ENCODE measurements around the gene SPOCK1. TPM values are rescaled to one million over a fixed set of nuclear protein-coding genes. Genes with fewer than 3 reads are reported as not detected.

Gene SPOCK1
- total RNA-seq, 1 donor from 2014 or later: not detected

- Mint-ChIP-seq H3K27ac (no peak overlapping the region), H3K4me3 (no peak overlapping the region), H3K9me3 (no peaks in the 10 kb centered on the region), H3K27me3 (no peaks in the 10 kb centered on the region), H3K36me3 (ENCODE audit: low read depth) (no peaks in the 10 kb centered on the region), H3K4me1 (no peaks in the 10 kb centered on the region)
- intact Hi-C loops (cut with micrococcal nuclease): loop anchor here (1.0 kb wide), 1 partner anchor 154 kb away; the partner anchor contains the start of gene SPOCK1
- DNase-seq: peak; percentile 72
Measured at GRCh38 chr5:137344723-137345322, 154.3 kb downstream of the SPOCK1 start.

- intact Hi-C loops (cut with micrococcal nuclease): loop anchor here (1.0 kb wide), 1 partner anchor 155 kb away; the partner anchor contains the start of gene SPOCK1
- no peak overlapping the region for H3K27ac Mint-ChIP-seq
Measured at GRCh38 chr5:137344021-137344420, 155.1 kb downstream of the SPOCK1 start.

DNA sequence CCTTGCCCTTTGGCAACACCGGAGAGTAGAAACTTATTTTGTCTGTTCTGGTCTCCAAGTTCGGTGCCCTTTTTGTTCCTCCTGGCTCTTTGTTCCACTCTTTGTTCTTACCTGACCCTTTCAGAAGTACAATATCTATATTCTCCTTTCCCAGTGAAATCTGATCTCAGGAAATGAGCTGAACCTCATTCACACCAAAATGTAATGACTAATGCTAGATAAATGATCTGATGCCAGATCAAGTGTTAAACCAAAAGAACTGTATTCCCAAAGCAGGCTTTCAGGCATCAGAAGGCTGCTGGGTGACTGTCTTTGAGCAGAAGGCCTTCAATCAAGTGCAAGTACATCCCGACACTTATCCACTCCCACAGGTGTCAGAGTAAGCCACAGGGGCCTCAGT, 156.4 kb downstream of the SPOCK1 start:
- H3K4me1 Mint-ChIP-seq: no peaks in the 10 kb centered on the region
- no peaks in the 10 kb centered on the region for H3K27me3 Mint-ChIP-seq
- DNase-seq: no peak
- no peaks in the 10 kb centered on the region for H3K9me3 Mint-ChIP-seq
- no peak overlapping the region for H3K4me3 Mint-ChIP-seq
- intact Hi-C loops (cut with micrococcal nuclease): no loop called here
- no peaks in the 10 kb centered on the region for H3K36me3 Mint-ChIP-seq (ENCODE audit: low read depth)
- no peak overlapping the region for H3K27ac Mint-ChIP-seq

More at GRCh38 chr5:137344021-137344420, 155.1 kb downstream of the SPOCK1 start:
- no peaks in the 10 kb centered on the region for H3K9me3 Mint-ChIP-seq
- no peak overlapping the region for H3K4me3 Mint-ChIP-seq
- H3K27me3 Mint-ChIP-seq: no peaks in the 10 kb centered on the region
- no peaks in the 10 kb centered on the region for H3K36me3 Mint-ChIP-seq (ENCODE audit: low read depth)
- DNase-seq: no peak
- no peaks in the 10 kb centered on the region for H3K4me1 Mint-ChIP-seq

DNA sequence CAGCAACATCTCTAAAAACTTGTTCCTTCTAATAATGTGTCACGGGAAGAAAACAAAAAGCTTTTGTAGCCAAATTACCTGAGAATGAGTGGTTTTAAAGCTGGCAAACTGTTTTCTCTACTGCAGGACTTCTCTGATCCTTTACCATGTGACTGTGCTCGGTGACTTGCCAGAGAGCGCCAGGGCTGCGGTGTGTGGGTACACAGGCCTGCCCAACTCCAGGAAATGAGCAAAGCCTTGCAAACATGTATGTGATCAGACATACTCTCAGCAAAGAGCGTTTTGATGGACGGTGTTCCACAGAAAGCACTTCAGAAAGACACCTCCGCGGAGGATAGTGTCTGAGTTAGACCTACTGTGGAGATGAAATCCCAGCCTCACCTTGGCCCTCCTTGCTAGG, 157.3 kb downstream of the SPOCK1 start:
- DNase-seq: no peak
- Mint-ChIP-seq H3K4me1 (no peaks in the 10 kb centered on the region), H3K27ac (no peak overlapping the region), H3K9me3 (no peaks in the 10 kb centered on the region), H3K36me3 (ENCODE audit: low read depth) (no peaks in the 10 kb centered on the region), H3K27me3 (no peaks in the 10 kb centered on the region), H3K4me3 (no peak overlapping the region)
- intact Hi-C loops (cut with micrococcal nuclease): no loop called here

- no peaks in the 10 kb centered on the region for H3K4me1 Mint-ChIP-seq
- no peaks in the 10 kb centered on the region for H3K27me3 Mint-ChIP-seq
- intact Hi-C loops (cut with micrococcal nuclease): no loop called here
Measured at GRCh38 chr5:137340881-137341280, 158.2 kb downstream of the SPOCK1 start.

DNA sequence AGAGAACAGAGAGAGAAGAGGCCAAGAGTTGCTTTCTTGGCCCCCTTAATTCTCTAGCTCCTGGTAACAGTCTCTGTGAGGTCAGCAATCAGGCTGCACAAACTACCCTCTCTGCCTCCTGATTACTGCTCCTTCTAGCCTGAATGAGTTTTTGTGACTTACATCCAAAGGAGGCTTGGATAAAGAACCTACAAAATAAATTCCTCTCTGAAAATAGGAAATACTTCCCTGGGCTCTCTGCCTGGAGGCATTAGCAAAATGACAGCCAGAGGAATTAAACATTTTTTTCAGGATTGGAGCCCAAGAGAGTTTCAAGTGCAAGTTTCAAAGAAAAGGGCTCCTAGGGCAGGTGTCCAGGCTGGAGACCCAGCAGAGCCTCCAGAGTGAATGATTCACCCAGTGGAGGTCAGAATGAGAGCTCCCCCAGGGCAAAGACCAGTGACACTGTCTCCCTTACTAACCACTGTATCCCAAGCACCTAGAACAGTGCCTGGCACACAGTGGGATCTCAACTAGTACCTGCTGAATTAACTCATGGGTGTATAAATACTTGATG, 162.5 kb downstream of the SPOCK1 start:
- Mint-ChIP-seq H3K27me3 (no peaks in the 10 kb centered on the region), H3K9me3 (no peaks in the 10 kb centered on the region), H3K36me3 (ENCODE audit: low read depth) (no peaks in the 10 kb centered on the region), H3K27ac (no peak overlapping the region), H3K4me1 (no peaks in the 10 kb centered on the region), H3K4me3 (no peak overlapping the region)
- intact Hi-C loops (cut with micrococcal nuclease): no loop called here
- DNase-seq: no peak

More at GRCh38 chr5:137340881-137341280, 158.2 kb downstream of the SPOCK1 start:
- no peaks in the 10 kb centered on the region for H3K9me3 Mint-ChIP-seq
- no peak overlapping the region for H3K4me3 Mint-ChIP-seq
- no peaks in the 10 kb centered on the region for H3K36me3 Mint-ChIP-seq (ENCODE audit: low read depth)
- DNase-seq: no peak
- no peak overlapping the region for H3K27ac Mint-ChIP-seq

- intact Hi-C loops (cut with micrococcal nuclease): no loop called here
- no peaks in the 10 kb centered on the region for H3K4me1 Mint-ChIP-seq
- H3K36me3 Mint-ChIP-seq (ENCODE audit: low read depth): no peaks in the 10 kb centered on the region
- no peak overlapping the region for H3K27ac Mint-ChIP-seq
- no peaks in the 10 kb centered on the region for H3K27me3 Mint-ChIP-seq
- DNase-seq: no peak
- no peak overlapping the region for H3K4me3 Mint-ChIP-seq
- no peaks in the 10 kb centered on the region for H3K9me3 Mint-ChIP-seq
Measured at GRCh38 chr5:137336161-137336560, 163.0 kb downstream of the SPOCK1 start.

- no peak for DNase-seq
- Mint-ChIP-seq H3K36me3 (ENCODE audit: low read depth) (no peaks in the 10 kb centered on the region), H3K4me3 (no peak overlapping the region), H3K27ac (no peak overlapping the region), H3K27me3 (no peaks in the 10 kb centered on the region), H3K9me3 (no peaks in the 10 kb centered on the region), H3K4me1 (no peaks in the 10 kb centered on the region)
- intact Hi-C loops (cut with micrococcal nuclease): no loop called here
Measured at GRCh38 chr5:137335493-137335892, 163.6 kb downstream of the SPOCK1 start.

GRCh38 chr5:137333928-137334327, 165.2 kb downstream of the SPOCK1 start:
- no peak overlapping the region for H3K4me3 Mint-ChIP-seq
- no peaks in the 10 kb centered on the region for H3K4me1 Mint-ChIP-seq
- no peaks in the 10 kb centered on the region for H3K36me3 Mint-ChIP-seq (ENCODE audit: low read depth)
- H3K9me3 Mint-ChIP-seq: no peaks in the 10 kb centered on the region
- no peaks in the 10 kb centered on the region for H3K27me3 Mint-ChIP-seq
- intact Hi-C loops (cut with micrococcal nuclease): no loop called here
- no peak for DNase-seq
- H3K27ac Mint-ChIP-seq: no peak overlapping the region

DNA sequence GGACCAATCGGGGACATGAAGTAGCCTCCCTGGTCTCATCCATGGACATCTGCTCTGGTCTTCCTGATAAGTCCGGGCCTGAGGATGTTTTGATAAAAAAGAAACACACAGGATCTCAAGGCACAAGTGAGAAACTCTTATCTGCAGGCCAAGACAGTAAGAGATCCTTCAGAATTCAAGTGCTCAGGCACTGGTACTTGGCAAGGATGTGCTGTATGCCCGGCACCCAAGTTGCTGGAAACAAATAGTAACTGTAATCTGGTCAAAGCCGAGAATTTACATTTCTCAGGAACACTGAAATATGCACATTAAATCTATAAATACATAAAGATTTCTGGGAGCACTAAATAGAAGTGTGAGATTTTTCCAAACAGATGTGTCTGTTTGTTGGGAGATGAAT, 165.7 kb downstream of the SPOCK1 start:
- H3K27me3 Mint-ChIP-seq: no peaks in the 10 kb centered on the region
- intact Hi-C loops (cut with micrococcal nuclease): no loop called here
- H3K27ac Mint-ChIP-seq: no peak overlapping the region
- H3K4me1 Mint-ChIP-seq: no peaks in the 10 kb centered on the region
- H3K36me3 Mint-ChIP-seq (ENCODE audit: low read depth): no peaks in the 10 kb centered on the region
- no peak overlapping the region for H3K4me3 Mint-ChIP-seq
- DNase-seq: no peak
- no peaks in the 10 kb centered on the region for H3K9me3 Mint-ChIP-seq

- intact Hi-C loops (cut with micrococcal nuclease): no loop called here
- H3K4me3 Mint-ChIP-seq: no peak overlapping the region
- no peak for DNase-seq
- no peaks in the 10 kb centered on the region for H3K9me3 Mint-ChIP-seq
- H3K36me3 Mint-ChIP-seq (ENCODE audit: low read depth): no peaks in the 10 kb centered on the region
- no peak overlapping the region for H3K27ac Mint-ChIP-seq
- H3K4me1 Mint-ChIP-seq: no peaks in the 10 kb centered on the region
- H3K27me3 Mint-ChIP-seq: no peaks in the 10 kb centered on the region
Measured at GRCh38 chr5:137332296-137332695, 166.8 kb downstream of the SPOCK1 start.

GRCh38 chr5:137329586-137330296, 169.4 kb downstream of the SPOCK1 start:
- peaks cover 5% of the 10 kb centered on the region for H3K27me3 Mint-ChIP-seq
- no peaks in the 10 kb centered on the region for H3K4me1 Mint-ChIP-seq

DNA sequence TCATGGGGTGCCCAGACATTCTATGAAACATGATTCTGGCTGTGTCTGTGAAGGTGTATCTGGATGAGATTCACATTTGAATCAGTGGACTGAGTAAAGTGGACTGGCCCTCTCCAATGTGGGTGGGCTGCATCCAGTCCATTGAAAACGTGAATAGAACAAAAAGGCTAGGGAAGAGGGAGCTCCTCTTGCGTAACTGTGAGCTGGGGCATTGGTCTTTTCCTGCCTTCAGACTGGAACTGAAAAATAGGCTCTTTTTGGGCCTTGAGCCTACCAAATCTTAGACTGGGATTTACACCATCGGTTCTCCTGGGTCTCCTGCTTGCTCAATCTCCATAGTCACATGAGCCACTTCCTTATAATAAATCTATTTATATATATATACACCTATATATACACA, 170.1 kb downstream of the SPOCK1 start:
- Mint-ChIP-seq H3K36me3 (ENCODE audit: low read depth) (no peaks in the 10 kb centered on the region), H3K4me3 (no peak overlapping the region), H3K9me3 (no peaks in the 10 kb centered on the region), H3K27me3 (peaks cover 7% of the 10 kb centered on the region), H3K27ac (no peak overlapping the region), H3K4me1 (no peaks in the 10 kb centered on the region)
- intact Hi-C loops (cut with micrococcal nuclease): no loop called here
- no peak for DNase-seq

More at GRCh38 chr5:137329586-137330296, 169.4 kb downstream of the SPOCK1 start:
- H3K36me3 Mint-ChIP-seq (ENCODE audit: low read depth): no peaks in the 10 kb centered on the region
- no peak overlapping the region for H3K27ac Mint-ChIP-seq
- no peak overlapping the region for H3K4me3 Mint-ChIP-seq
- DNase-seq: no peak
- intact Hi-C loops (cut with micrococcal nuclease): no loop called here
- H3K9me3 Mint-ChIP-seq: no peaks in the 10 kb centered on the region

DNA sequence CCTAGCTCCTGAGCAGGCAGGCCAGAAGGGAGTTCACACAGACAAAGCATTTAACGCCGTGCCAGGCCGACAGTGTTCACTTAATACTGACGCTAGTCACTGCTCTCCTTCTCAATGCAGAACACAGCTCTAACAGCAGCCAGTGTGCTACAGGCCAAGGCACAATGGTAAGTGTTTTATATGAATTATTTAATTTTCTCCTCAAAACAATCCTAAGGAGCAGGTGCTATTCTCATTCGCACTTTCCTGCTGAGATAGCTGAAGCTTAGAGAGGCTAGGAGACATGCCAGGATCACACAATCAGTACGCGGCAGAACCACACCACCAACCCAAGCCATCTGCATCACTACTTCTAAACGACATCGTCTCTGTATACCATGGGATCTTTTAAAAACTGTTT, 170.7 kb downstream of the SPOCK1 start:
- no peak for DNase-seq
- Mint-ChIP-seq H3K9me3 (no peaks in the 10 kb centered on the region), H3K4me3 (no peak overlapping the region), H3K36me3 (ENCODE audit: low read depth) (no peaks in the 10 kb centered on the region), H3K4me1 (no peaks in the 10 kb centered on the region), H3K27me3 (peaks cover 9% of the 10 kb centered on the region), H3K27ac (no peak overlapping the region)
- intact Hi-C loops (cut with micrococcal nuclease): no loop called here

Measured in activated CD4-positive, alpha-beta T cell treated with anti-CD3 and anti-CD28 coated beads, Interleukin-2, amount 10 ng/mL, durations not matched to agents 24 days and 14 days (primary cell).